ENCODE measurements around the gene KCNQ1OT1.

The KCNQ1OT1 gene

DNA sequence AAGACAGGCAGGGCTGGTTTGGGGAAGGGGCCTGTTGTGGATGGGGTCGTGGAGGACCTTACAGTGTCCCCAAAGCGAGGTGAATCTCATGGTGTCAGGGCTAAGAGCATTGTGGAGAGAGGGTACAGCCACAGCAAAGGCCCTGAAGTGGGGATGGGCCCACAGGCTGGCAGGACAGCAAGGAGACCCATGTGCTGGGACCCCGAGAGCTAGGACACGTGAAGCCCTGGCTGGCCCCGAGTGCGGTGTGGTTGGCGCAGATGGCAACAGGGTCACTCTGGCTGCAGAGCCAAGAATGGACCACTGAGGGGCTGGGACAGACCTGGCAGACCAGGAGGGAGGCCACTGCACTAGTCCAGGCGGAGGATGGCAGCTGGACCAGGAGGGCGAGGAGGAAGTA, 30.0 kb upstream of the KCNQ1OT1 start:
- Mint-ChIP-seq H3K4me3 (no peak overlapping the region), H3K27ac (no peak overlapping the region), H3K9me3 (no peaks in the 10 kb centered on the region), H3K36me3 (no peaks in the 10 kb centered on the region), H3K27me3 (no peaks in the 10 kb centered on the region), H3K4me1 (no peaks in the 10 kb centered on the region)
- no peak for ATAC-seq

GRCh38 chr11:2728663-2729332, 29.0 kb upstream of the KCNQ1OT1 start:
- ATAC-seq = no peak
- no peaks in the 10 kb centered on the region for H3K4me1 Mint-ChIP-seq
- H3K9me3 Mint-ChIP-seq = no peaks in the 10 kb centered on the region
- H3K27me3 Mint-ChIP-seq = no peaks in the 10 kb centered on the region
- no peak overlapping the region for H3K4me3 Mint-ChIP-seq
- no peak overlapping the region for H3K27ac Mint-ChIP-seq
- peaks cover 5% of the 10 kb centered on the region for H3K36me3 Mint-ChIP-seq

GRCh38 chr11:2728128-2728662, 28.4 kb upstream of the KCNQ1OT1 start:
- Mint-ChIP-seq H3K4me1 (no peaks in the 10 kb centered on the region), H3K27me3 (no peaks in the 10 kb centered on the region), H3K27ac (no peak overlapping the region), H3K9me3 (no peaks in the 10 kb centered on the region), H3K4me3 (no peak overlapping the region), H3K36me3 (peaks cover 6% of the 10 kb centered on the region)
- no peak for ATAC-seq

DNA sequence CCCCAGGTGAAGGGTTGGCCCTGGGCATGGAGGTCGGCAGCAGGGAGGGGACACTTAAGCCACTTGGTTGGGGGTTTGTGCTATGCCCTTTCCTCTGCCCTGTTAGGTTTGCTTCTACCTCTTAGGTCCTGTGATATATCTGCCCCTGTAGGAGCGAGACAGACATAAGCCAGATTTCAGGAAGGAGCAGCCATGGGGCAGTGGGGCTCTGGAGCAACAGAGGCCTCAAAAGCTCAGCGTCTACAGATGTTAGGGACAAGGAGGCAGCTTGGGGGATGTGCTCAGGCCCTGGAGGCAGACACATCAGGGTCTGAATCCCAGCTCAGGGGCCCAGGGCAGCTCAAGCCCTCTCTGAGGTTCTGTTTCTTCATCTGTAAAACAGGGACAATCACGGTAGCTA, 27.2 kb upstream of the KCNQ1OT1 start:
- no peaks in the 10 kb centered on the region for H3K9me3 Mint-ChIP-seq
- no peaks in the 10 kb centered on the region for H3K4me1 Mint-ChIP-seq
- peaks cover 6% of the 10 kb centered on the region for H3K36me3 Mint-ChIP-seq
- no peak overlapping the region for H3K4me3 Mint-ChIP-seq
- no peaks in the 10 kb centered on the region for H3K27me3 Mint-ChIP-seq
- no peak for ATAC-seq
- H3K27ac Mint-ChIP-seq = no peak overlapping the region

DNA sequence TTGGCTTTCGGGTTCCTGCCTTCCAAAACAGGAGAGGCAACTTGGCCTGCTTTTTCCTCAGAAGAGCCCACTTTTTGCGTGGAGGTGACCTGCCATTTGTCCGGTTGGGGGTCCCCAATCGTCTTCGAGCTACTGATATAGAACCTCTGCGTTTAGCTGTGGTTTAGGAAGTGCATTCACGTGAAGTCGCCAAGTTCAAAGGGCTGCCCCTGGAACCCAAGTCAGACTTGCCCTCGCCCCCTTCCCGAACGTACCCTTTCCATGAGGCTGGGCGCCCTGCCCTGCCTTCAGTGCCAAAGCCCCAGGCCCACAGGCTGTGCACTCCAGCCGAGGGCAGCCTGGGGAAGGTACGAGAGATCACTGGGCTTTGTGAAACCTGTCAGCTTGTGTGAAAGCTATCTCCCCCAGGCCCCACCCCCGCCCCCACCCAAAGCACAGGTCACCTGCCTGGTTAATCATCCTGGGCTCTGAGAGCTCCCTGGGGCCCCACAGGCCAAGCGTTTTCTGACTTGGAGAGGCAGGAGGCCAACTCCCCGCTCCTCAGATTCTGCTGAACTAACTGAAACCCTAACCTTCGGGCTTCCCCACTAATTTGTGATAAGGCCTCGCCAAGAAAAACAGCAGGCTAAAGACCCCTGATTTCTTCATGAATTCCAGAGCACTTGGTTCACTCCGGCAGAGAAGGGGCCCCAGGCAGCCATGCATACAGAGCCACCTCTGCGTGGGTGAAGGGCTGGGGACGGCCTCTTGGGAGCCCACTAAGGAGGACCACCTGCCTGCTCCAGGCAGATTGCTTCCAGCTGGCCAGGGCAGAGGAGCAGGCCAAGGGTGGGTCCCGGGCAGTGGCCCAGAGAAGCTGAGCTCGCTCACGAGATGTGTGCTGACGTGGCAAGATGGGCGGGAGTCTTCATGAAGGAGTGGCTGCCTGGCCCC, 25.8 kb upstream of the KCNQ1OT1 start:
- no peak for ATAC-seq
- H3K4me3 Mint-ChIP-seq = no peak overlapping the region

GRCh38 chr11:2724653-2725367, 25.0 kb upstream of the KCNQ1OT1 start:
- ATAC-seq = no peak
- H3K27ac Mint-ChIP-seq = no peak overlapping the region
- H3K9me3 Mint-ChIP-seq = no peaks in the 10 kb centered on the region
- H3K4me1 Mint-ChIP-seq = no peaks in the 10 kb centered on the region
- H3K36me3 Mint-ChIP-seq = peaks cover 6% of the 10 kb centered on the region
- H3K4me3 Mint-ChIP-seq = no peak overlapping the region
- no peaks in the 10 kb centered on the region for H3K27me3 Mint-ChIP-seq

More for the DNA sequence above, 25.8 kb upstream of the KCNQ1OT1 start:
- Mint-ChIP-seq H3K9me3 (no peaks in the 10 kb centered on the region), H3K27me3 (no peaks in the 10 kb centered on the region), H3K4me1 (no peaks in the 10 kb centered on the region), H3K36me3 (peaks cover 6% of the 10 kb centered on the region), H3K27ac (no peak overlapping the region)

- Mint-ChIP-seq H3K9me3 (no peaks in the 10 kb centered on the region), H3K4me3 (no peak overlapping the region), H3K36me3 (peaks cover 6% of the 10 kb centered on the region), H3K27me3 (no peaks in the 10 kb centered on the region), H3K4me1 (no peaks in the 10 kb centered on the region), H3K27ac (no peak overlapping the region)
- no peak for ATAC-seq
Measured at GRCh38 chr11:2724104-2724503, 24.3 kb upstream of the KCNQ1OT1 start.

- no peak for ATAC-seq
- Mint-ChIP-seq H3K36me3 (peaks cover 6% of the 10 kb centered on the region), H3K4me3 (no peak overlapping the region), H3K27me3 (no peaks in the 10 kb centered on the region), H3K27ac (no peak overlapping the region), H3K9me3 (no peaks in the 10 kb centered on the region), H3K4me1 (no peaks in the 10 kb centered on the region)
Measured at GRCh38 chr11:2722955-2723354, 23.2 kb upstream of the KCNQ1OT1 start.

DNA sequence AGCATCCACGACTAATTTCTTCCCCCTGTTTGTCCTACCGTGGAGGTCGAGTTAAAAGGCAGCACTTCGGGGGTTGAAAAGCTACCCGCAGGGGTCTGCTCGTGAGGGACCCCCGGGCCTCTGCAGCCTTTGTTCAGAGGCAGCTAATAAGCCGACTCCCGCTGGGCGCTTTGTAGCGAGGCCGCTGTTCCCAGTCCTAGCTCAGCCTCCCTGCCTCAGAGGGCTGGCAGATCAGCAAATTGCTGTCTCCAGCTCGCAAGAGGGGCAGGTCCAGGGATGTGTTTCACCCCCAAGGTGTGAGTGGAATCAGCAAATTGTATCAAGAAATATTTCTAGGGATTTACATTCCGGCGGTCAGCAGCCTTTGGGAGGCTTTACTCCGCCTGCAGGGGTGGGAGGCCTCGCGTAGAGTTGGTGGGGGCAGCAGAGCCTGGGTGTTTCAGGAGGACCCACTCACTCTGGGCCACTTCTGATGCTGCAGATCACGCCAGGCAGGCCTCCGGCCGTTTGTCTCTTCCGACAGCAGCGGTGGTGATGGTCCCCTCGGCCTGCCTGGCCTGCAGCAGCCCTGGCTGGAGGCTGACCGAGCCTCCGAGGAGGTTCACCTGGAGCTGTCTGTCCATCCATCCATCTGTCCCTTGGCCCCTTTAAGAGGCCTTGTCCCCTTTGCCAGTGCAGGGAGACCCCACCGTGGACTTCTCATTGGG, 21.6 kb upstream of the KCNQ1OT1 start:
- ATAC-seq = no peak
- Mint-ChIP-seq H3K4me3 (no peak overlapping the region), H3K9me3 (no peaks in the 10 kb centered on the region), H3K27me3 (no peaks in the 10 kb centered on the region), H3K36me3 (peaks cover 6% of the 10 kb centered on the region), H3K27ac (no peak overlapping the region), H3K4me1 (no peaks in the 10 kb centered on the region)

- ATAC-seq = no peak
- no peak overlapping the region for H3K27ac Mint-ChIP-seq
Measured at GRCh38 chr11:2719831-2720590, 20.2 kb upstream of the KCNQ1OT1 start.

DNA sequence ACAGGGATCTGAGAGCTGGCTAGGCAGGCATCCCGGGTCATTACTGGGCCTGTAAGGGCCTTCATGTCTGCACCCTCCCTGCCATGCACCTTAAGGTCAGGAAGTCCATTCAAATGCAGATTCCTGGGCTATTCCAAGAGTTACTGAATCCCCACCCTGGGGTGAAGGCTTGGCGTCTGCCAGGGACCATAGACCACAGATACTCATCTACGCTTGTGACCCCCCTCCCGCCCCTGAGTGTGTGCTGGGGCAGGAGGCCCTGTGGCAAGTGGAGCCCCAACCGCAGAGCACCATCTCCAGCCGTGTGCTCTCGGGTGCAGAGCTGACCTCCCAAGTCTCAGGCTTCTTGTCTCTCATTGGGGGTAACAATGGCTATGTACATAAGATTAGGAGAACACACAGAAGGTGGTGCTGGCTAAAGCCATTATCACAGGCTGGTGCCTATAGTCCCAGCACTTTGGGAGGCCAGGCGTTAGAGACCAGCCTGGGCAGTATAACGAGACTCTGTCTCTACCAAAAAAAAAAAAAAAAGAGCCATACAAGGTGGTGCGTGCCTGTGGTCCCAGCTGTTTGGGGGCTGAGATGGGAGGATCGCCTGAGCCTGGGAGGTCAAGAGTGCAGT, 19.1 kb upstream of the KCNQ1OT1 start:
- peaks cover 2% of the 10 kb centered on the region for H3K36me3 Mint-ChIP-seq
- H3K4me1 Mint-ChIP-seq = no peaks in the 10 kb centered on the region
- no peak for ATAC-seq
- H3K4me3 Mint-ChIP-seq = no peak overlapping the region
- no peak overlapping the region for H3K27ac Mint-ChIP-seq
- no peaks in the 10 kb centered on the region for H3K9me3 Mint-ChIP-seq
- no peaks in the 10 kb centered on the region for H3K27me3 Mint-ChIP-seq

More at GRCh38 chr11:2719831-2720590, 20.2 kb upstream of the KCNQ1OT1 start:
- Mint-ChIP-seq H3K4me1 (no peaks in the 10 kb centered on the region), H3K4me3 (no peak overlapping the region), H3K36me3 (peaks cover 6% of the 10 kb centered on the region), H3K27me3 (no peaks in the 10 kb centered on the region), H3K9me3 (no peaks in the 10 kb centered on the region)

- Mint-ChIP-seq H3K36me3 (no peaks in the 10 kb centered on the region), H3K4me3 (no peak overlapping the region), H3K27ac (no peak overlapping the region), H3K27me3 (no peaks in the 10 kb centered on the region), H3K9me3 (no peaks in the 10 kb centered on the region), H3K4me1 (no peaks in the 10 kb centered on the region)
- ATAC-seq = no peak
Measured at GRCh38 chr11:2717561-2718325, 17.9 kb upstream of the KCNQ1OT1 start.

- Mint-ChIP-seq H3K27me3 (no peaks in the 10 kb centered on the region), H3K4me3 (no peak overlapping the region), H3K27ac (no peak overlapping the region), H3K36me3 (no peaks in the 10 kb centered on the region), H3K9me3 (no peaks in the 10 kb centered on the region), H3K4me1 (no peaks in the 10 kb centered on the region)
- ATAC-seq = no peak
Measured at GRCh38 chr11:2716376-2717095, 16.7 kb upstream of the KCNQ1OT1 start.
